ENCODE data around the gene LRSAM1. TPM values are rescaled to one million over a fixed set of nuclear protein-coding genes. Genes with fewer than 3 reads are reported as not detected.

Gene LRSAM1
- total and polyA plus RNA-seq, 9 of the 15 experiments (the other 6 are each of a cell fraction or from before 2014, with no cell fraction given): 0.07 to 16.2 (median 4.7) TPM

- peak; percentile 42; the same call in 1 of the 2 replicates for TF ChIP-seq POLR2G (IDR thresholded peaks at IDR 0.05; ENCODE audit: low read depth, low read length)
- no peak for TF ChIP-seq ZNF143 (CRISPR knock-in tag; IDR thresholded peaks at IDR 0.05)
- TF ChIP-seq ATF4 (CRISPR knock-in tag; IDR thresholded peaks at IDR 0.05): peak; percentile 38; the same call in 1 of the 2 replicates
- 0 out of 2 replicates have a peak, but pooled peaks have one; percentile 28 for TF ChIP-seq MTA1 (IDR thresholded peaks at IDR 0.05; ENCODE audit: borderline replicate concordance)
- TF ChIP-seq ESRRA (IDR thresholded peaks at IDR 0.05; ENCODE audit: borderline replicate concordance, low read depth): peak; percentile 97
- TF ChIP-seq ZNF197 (CRISPR knock-in tag; IDR thresholded peaks at IDR 0.05; ENCODE audit: low read depth): 0 out of 2 replicates have a peak, but pooled peaks have one; percentile 81
- peak; percentile 80 for TF ChIP-seq CTBP1 (IDR thresholded peaks at IDR 0.05; ENCODE audit: borderline replicate concordance)
- peak; percentile 62; the same call in 1 of the 2 replicates for TF ChIP-seq NR1H2 (CRISPR knock-in tag; IDR thresholded peaks at IDR 0.05)
- no peak for TF ChIP-seq ZC3H8 (IDR thresholded peaks at IDR 0.05)
- TF ChIP-seq LARP7 (IDR thresholded peaks at IDR 0.05): no peak
- peak; percentile 92 for TF ChIP-seq L3MBTL2 (IDR thresholded peaks at IDR 0.05)
- TF ChIP-seq HMGN3 (IDR thresholded peaks at IDR 0.05; ENCODE audit: borderline replicate concordance, extremely low read depth, insufficient read length, low read depth, low read length): peak; percentile 66
- 0 out of 4 replicates have a peak, but pooled peaks have one; percentile 10 to 25 for TF ChIP-seq FOXK2 (conservative IDR thresholded peaks at IDR 0.05 in 1 of 2, IDR thresholded peaks at IDR 0.05 in 1 of 2; ENCODE audit: low read depth in 2 of 2)
- peak in 1 of 2 experiments; percentile 55; a peak in 1 of 4 replicates for TF ChIP-seq KDM1A (IDR thresholded peaks at IDR 0.05)
- TF ChIP-seq HDAC2 (IDR thresholded peaks at IDR 0.05): peak; percentile 87; the same call in 1 of the 2 replicates
- no peak for TF ChIP-seq ZNF57 (CRISPR knock-in tag; IDR thresholded peaks at IDR 0.05)
- peak; percentile 64; the same call in 1 of the 2 replicates for TF ChIP-seq DMBX1 (CRISPR knock-in tag; IDR thresholded peaks at IDR 0.05; ENCODE audit: borderline replicate concordance)
- no peak for TF ChIP-seq FOXA1 (IDR thresholded peaks at IDR 0.05; ENCODE audit: borderline replicate concordance)
- TF ChIP-seq ZBTB17 (CRISPR knock-in tag; IDR thresholded peaks at IDR 0.05): peak; percentile 64; the same call in 1 of the 2 replicates
- no peak for TF ChIP-seq MED1 (CRISPR knock-in tag; IDR thresholded peaks at IDR 0.05; ENCODE audit: borderline replicate concordance)
- TF ChIP-seq KLF6 (CRISPR knock-in tag; IDR thresholded peaks at IDR 0.05; ENCODE audit: borderline replicate concordance): 0 out of 2 replicates have a peak, but pooled peaks have one; percentile 39
- TF ChIP-seq ZBTB26 (CRISPR knock-in tag; IDR thresholded peaks at IDR 0.05): 0 out of 2 replicates have a peak, but pooled peaks have one; percentile 9
- peak; percentile 47; the same call in 1 of the 2 replicates for TF ChIP-seq USF1 (CRISPR knock-in tag; IDR thresholded peaks at IDR 0.05)
- TF ChIP-seq GATA2 (CRISPR knock-in tag; IDR thresholded peaks at IDR 0.05): peak; percentile 79
- no peak for TF ChIP-seq HEY1 (CRISPR knock-in tag; IDR thresholded peaks at IDR 0.05; ENCODE audit: borderline replicate concordance)
- peak; percentile 30; the same call in 1 of the 2 replicates for TF ChIP-seq SP1 (CRISPR knock-in tag; IDR thresholded peaks at IDR 0.05)
These were observed 55.8 kb downstream of the LRSAM1 start (continued) for GRCh38 chr9:127506814-127507750.

Measured in K562 (cell line).